ENCODE measurements around the gene HS3ST5.

GRCh38 chr6:114203460-114203859 lies 139.4 kb downstream of the HS3ST5 start:
- no peak for TF ChIP-seq CTCF (IDR thresholded peaks at IDR 0.05; ENCODE audit: insufficient read depth, low read depth, low read length)
- TF ChIP-seq EZH2 (IDR thresholded peaks at IDR 0.05; ENCODE audit: insufficient read depth, low read length), result no peak

Data from astrocyte (in vitro differentiated cells and primary cell).